HG03558 (cell line): ENCODE measurements around the gene ZMYND10.

Experiments
- ATAC-seq: cut with Tn5 transposase; IDR thresholded peaks from one replicate; pipeline ENCODE4 v1.9.1; 2021; ENCODE audit warnings: moderate number of reproducible peaks; ENCODE audit not compliant: unreplicated experiment; ENCODE audit errors: extremely low read depth

ZMYND10 gene

GRCh38 chr3:50345586-50346234 is at the start of gene ZMYND10:
ZMYND10 (minus strand) TSS chr3:50345732; CDS start chr3:50345579, 153 bp downstream.
- ATAC-seq: no peak

DNA sequence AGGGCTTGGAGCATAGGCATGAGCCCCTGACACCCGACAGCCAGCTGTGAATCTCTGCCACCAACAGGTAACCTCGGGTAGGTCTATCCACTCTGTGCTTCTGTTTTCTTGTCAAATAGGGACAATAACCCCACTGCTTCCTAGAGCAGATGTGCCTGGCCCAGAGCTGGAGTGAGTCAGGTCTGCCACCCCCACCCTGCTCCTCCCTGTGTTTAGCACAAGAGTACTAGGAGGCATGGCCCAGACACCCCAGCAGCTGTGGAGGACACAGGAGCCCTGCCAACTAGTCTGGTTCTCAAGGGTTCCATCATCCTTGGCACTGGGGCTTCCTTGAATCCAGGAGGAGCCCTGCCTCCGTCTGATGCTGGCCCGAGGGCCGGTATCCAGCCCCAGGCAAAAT is 47.5 kb upstream of the ZMYND10 start:
- no peak for ATAC-seq

- no peak for ATAC-seq
Observed at GRCh38 chr3:50392101-50392715, 46.7 kb upstream of the ZMYND10 start.

DNA sequence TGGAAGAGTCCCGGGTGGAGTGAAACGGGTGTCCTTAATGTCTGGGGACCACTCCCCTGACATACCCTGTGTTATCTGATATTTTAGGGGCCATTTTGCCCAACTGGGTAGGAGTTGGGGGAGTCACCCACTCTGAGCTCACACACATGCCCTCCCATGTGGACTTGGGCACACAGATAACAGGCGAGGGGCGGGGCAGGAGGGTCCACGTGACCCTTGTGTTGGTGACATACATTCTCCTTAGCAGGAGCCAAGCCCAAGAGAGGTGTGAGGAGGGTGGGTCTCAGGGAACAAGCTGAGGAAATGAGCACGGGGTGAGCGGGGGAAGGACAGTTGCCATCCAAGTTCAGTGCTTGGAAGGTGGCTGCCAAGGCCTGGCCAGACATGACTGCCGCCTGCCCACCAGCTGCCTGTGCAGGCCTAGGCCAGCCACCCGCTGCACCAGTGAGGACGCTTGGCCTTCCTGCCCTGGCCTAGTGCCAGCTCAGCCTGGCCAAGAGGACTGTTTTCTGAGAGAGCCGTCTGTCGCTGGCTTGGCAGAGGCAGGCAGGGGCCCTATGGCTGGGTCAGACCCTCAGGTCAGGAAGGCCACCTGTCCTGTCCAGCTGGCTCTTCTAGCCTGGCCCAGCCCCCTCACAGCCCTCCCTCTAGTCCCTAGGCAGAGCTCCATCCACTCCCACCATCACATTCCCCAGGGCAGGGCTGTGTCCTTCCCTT is 45.1 kb upstream of the ZMYND10 start:
- ATAC-seq: no peak

DNA sequence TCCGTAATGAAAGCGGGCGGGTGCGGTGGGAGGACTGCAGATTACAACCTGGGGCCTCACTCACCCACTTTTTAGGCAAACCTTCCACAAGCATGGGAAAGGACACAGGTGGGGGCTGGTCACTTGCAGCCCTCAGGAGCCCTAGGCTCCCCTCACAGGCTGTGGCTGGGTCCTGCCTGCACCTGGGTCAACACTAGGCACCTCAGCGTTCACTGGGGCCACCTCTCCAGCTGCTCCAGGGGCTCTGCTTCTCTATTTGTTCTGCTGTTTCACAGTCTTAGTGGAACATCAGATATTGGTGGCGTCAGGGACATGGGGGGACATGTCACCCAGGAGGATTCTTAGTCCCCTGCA is 43.9 kb upstream of the ZMYND10 start:
- ATAC-seq: no peak

- no peak for ATAC-seq
Observed at GRCh38 chr3:50388720-50389413, 43.3 kb upstream of the ZMYND10 start.

- ATAC-seq: no peak
Observed at GRCh38 chr3:50388016-50388719, 42.6 kb upstream of the ZMYND10 start.

- no peak for ATAC-seq
Observed at GRCh38 chr3:50385754-50386153, 40.2 kb upstream of the ZMYND10 start.

- no peak for ATAC-seq
Observed at GRCh38 chr3:50383750-50384149, 38.2 kb upstream of the ZMYND10 start.

DNA sequence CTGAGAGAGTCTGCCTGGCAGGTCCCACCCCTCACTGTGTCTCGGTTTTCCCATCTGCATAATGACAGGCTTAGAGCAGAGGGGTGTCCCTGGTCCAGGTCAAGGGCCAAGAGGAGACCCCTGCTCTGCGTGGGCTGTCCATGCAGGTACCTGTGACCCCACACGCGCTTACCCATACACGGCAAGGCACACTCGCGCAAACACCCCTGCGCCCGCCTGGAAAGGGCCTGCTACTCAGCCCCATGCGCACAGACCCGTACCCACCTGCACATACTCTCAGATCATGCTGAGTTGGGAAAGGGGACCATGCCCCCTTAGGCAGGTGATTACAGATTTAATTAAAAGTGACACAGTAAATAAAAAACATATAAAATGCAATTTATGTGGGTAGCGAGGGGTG is 37.2 kb upstream of the ZMYND10 start:
- no peak for ATAC-seq

DNA sequence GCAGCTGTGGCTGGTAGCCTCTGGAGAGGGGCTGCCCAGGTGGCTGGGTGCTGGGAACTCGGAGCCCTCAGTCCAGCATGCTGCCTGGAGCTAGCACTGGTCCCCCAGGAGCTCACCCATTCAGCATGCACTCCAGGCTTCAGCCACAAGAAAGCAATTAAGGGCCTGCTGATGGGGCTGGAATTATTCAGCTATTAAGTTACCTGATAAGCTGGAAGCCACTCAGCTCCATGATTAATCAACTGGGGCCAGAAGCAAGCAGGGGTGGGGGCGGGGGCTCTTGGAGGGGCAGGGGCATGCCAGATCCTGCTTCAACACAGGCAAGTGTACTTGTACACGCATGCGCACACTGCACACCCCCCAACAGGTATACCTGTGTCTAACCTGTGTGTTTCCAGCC is 35.9 kb upstream of the ZMYND10 start:
- ATAC-seq: no peak

DNA sequence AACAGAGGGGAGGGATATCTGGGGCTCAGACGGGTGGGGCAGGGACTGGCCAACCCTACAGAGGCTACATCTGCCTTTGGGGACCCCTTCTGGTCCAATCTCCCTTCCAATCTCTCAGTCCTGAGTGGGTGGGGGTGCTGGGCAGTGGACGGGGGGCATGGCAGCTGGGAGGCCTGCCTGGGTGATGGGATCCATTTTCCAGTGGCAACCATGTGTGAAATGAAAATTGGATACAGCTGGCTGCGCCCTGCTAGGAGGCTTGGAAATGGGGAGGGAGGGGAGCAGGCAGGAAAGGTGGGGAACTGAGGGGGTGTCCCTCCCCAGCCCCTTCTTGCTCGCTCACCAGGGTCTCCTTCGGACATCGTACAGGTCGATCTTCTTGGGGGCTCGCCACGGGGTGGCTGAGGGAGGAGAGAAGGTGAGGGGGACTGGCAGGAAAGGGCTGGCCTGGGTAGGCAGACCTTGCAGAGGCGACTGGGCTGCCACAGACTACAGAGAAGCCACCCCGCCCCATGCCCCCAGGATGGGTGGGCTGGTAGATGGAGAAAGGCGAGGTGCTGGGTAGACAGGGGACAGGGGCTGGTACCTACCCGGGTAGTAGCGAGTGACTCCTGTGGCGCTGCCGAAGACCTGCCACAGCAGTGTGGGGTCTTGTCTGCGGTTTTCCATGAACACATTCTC is 35.0 kb upstream of the ZMYND10 start:
- ATAC-seq: no peak

- no peak for ATAC-seq
Observed at GRCh38 chr3:50378757-50379156, 33.2 kb upstream of the ZMYND10 start.

GRCh38 chr3:50378024-50378423 is 32.5 kb upstream of the ZMYND10 start:
- ATAC-seq: no peak

DNA sequence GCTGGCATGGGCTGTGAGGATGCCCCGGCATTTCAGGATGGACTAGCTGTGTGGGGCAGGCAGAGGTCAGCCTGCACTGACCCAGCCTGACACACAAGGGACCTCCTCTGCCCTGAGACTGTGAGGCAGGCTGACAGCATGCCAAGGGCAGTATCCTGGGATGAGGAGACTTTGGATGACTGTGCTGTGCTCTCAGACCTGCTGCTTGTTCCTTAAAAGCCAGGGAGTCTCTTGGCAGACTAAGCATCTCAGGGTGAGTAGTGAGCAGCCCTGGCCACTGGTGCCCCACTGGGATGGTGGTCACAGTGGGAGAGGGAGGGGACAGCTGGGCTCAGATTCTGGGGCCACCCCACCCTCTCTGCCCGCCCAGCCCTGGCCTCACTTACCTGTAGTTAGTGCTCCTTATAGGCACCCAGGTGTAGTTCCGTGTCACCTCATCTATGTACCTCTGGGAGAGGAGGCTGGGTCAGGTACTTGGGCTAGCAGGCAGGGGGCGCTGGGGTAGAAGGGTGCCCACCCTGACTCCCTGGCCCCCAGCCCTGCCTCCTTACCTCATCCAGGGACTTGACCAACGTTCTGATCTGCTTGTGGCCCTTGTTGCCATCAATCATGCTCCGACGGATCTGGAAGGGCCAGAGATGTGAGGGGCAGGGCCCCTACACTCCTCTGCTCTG is 29.9 kb upstream of the ZMYND10 start:
- no peak for ATAC-seq

DNA sequence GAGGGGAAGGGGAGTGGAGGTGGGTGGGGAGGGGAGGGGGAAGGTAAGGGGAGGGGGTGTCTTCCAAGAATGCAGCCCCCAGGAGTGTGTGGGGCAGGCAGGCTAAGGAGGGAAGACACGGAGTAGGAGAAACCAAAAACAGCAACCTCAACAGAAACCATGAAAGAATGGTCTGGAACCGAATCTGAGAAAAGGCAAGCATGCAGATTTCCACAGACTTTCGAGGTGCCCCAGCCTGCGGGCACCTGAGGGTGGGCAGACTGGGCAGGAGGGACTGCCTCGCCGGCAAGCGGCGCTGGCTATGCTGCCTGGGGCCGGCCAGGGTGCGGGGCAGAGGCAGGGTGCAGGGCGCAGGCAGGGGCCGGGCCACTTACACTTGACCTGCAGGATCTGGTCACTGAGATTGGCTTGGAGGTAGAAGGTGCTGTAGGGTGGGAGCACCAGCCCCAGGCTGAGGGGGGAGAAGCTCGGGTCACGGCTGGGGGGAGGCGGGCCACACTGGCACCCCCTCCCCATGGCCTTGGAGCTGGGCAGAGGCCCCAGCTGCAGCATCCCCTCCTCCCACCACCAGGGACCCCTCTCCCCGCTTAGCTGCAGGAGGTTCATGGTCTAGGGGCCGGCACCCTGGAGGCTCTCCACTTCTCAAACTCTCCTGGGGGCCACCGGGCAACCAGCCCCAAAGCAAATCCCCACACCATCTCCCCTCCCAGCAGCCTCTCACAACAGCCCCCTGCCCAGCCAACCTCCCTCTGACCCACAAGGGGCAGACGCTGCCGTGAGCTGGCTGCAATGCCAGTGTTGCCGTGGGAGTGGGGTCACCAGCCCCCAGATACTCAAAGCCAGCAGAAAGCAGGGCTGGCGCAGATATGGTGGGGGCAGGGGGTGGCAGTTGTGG is 29.1 kb upstream of the ZMYND10 start:
- ATAC-seq: no peak

DNA sequence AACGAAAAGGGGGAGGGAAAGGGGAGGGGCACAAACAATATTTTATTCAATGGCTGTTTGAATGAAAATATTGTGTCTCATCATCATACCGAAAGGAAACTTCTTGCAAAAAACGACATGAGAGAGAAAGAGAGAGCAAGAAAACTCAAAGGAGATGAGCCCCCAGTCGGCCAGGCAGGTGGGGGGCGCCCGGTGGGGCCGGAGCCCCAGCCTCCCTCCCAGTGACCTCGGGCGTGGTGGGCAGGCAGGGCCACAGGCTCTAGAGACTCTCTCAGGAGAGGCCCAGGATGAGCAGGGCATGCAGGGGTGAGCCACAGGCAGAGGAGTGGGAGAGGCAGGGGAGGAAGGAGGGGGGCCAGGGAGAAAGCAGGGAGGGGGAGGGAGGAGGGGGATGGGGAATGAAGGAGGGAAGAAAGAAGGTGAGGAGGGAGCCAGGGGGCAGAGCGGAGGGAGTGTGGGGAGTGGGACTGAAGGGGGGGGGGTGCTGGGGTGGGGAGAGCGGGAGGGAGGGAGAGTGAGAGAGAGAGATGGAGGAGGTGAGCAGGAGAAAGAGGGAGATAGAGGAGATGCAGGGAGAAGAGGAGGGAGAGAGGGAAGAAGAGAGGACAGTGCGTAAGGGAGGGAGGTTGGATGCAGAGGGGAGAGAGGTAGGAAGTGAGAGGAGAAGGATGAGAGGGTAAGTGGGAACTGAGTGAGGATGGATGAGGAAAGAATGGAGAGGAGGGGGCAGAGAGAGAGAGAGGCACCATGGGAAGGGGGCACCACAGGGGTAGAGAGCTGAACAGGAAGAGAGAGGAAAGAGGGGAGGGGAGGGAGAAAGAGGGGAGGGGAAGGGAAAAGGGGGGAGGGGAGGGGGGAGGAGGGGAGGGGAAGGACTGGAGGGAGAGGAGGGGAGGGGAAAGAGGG is 27.9 kb upstream of the ZMYND10 start:
- no peak for ATAC-seq
